ENCODE measurements around the gene ADAMTS14.

The ADAMTS14 gene

GRCh38 chr10:70688828-70689227, 16.5 kb downstream of the ADAMTS14 start:
- DNase-seq (ENCODE audit: extremely low read depth in 1 of 2, low read depth in 1 of 2) = no peak

- DNase-seq (ENCODE audit: extremely low read depth in 1 of 2, low read depth in 1 of 2) = no peak
Observed at GRCh38 chr10:70689661-70690060, 17.4 kb downstream of the ADAMTS14 start.

- no peak for DNase-seq (ENCODE audit: extremely low read depth in 1 of 2, low read depth in 1 of 2)
Observed at GRCh38 chr10:70690589-70690988, 18.3 kb downstream of the ADAMTS14 start.

- DNase-seq (ENCODE audit: extremely low read depth in 1 of 2, low read depth in 1 of 2) = no peak
Observed at GRCh38 chr10:70691611-70692010, 19.3 kb downstream of the ADAMTS14 start.

GRCh38 chr10:70692043-70692603, 19.8 kb downstream of the ADAMTS14 start:
- no peak for DNase-seq (ENCODE audit: extremely low read depth in 1 of 2, low read depth in 1 of 2)

- DNase-seq (ENCODE audit: extremely low read depth in 1 of 2, low read depth in 1 of 2) = no peak
Observed at GRCh38 chr10:70693619-70694335, 21.5 kb downstream of the ADAMTS14 start.

GRCh38 chr10:70694418-70695141, 22.3 kb downstream of the ADAMTS14 start:
- DNase-seq (ENCODE audit: extremely low read depth in 1 of 2, low read depth in 1 of 2) = no peak

- no peak for DNase-seq (ENCODE audit: extremely low read depth in 1 of 2, low read depth in 1 of 2)
Observed at GRCh38 chr10:70695241-70696030, 23.1 kb downstream of the ADAMTS14 start.

- DNase-seq (ENCODE audit: extremely low read depth in 1 of 2, low read depth in 1 of 2) = no peak
Observed at GRCh38 chr10:70698211-70698610, 25.9 kb downstream of the ADAMTS14 start.

- DNase-seq (ENCODE audit: extremely low read depth in 1 of 2, low read depth in 1 of 2) = no peak
Observed at GRCh38 chr10:70699063-70699658, 26.9 kb downstream of the ADAMTS14 start.

GRCh38 chr10:70699659-70700174, 27.4 kb downstream of the ADAMTS14 start:
- DNase-seq (ENCODE audit: extremely low read depth in 1 of 2, low read depth in 1 of 2) = no peak

- no peak for DNase-seq (ENCODE audit: extremely low read depth in 1 of 2, low read depth in 1 of 2)
Observed at GRCh38 chr10:70702190-70702763, 30.0 kb downstream of the ADAMTS14 start.

GRCh38 chr10:70704211-70704610, 31.9 kb downstream of the ADAMTS14 start:
- DNase-seq (ENCODE audit: extremely low read depth in 1 of 2, low read depth in 1 of 2) = no peak

GRCh38 chr10:70705121-70705861, 33.0 kb downstream of the ADAMTS14 start:
- no peak for DNase-seq (ENCODE audit: extremely low read depth in 1 of 2, low read depth in 1 of 2)

GRCh38 chr10:70711177-70711576, 38.9 kb downstream of the ADAMTS14 start:
- DNase-seq (ENCODE audit: extremely low read depth in 1 of 2, low read depth in 1 of 2) = no peak

GRCh38 chr10:70711911-70712310, 39.6 kb downstream of the ADAMTS14 start:
- no peak for DNase-seq (ENCODE audit: extremely low read depth in 1 of 2, low read depth in 1 of 2)

- DNase-seq (ENCODE audit: extremely low read depth in 1 of 2, low read depth in 1 of 2) = no peak
Observed at GRCh38 chr10:70714245-70714644, 41.9 kb downstream of the ADAMTS14 start.

- DNase-seq (ENCODE audit: extremely low read depth in 1 of 2, low read depth in 1 of 2) = no peak
Observed at GRCh38 chr10:70714951-70715350, 42.6 kb downstream of the ADAMTS14 start.

Measured in activated CD8-positive, alpha-beta memory T cell treated with anti-CD3 and anti-CD28 coated beads for 1 hour (primary cell).